Measurements from ENCODE around the gene CYP24A1. TPM values are rescaled to one million over a fixed set of nuclear protein-coding genes. Genes with fewer than 3 reads are reported as not detected.

Gene CYP24A1
- total RNA-seq, 1 donor from 2014 or later, result 5.9 TPM

DNA sequence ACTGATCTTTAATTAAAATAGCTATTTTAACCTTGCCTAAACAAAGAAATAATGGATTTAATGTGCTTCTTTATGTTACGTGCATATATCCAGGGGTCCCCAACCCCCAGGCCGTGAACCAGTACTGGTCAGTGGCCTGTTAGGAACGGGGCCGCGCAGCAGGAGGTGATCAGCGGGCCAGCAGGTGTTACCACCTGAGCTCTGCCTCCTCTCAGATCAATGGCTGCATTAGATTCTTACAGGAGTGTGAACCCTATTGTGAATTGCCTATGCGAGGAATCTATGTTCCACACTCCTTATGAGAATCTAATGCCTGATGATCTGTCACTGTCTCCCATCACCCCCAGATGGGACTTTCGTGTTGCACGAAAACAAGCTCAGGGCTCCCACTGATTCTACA, 8.8 kb downstream of the CYP24A1 start:
- Histone ChIP-seq H3K27ac (no peak overlapping the region), H3K36me3 (no peaks in the 10 kb centered on the region), H3K4me1 (no peaks in the 10 kb centered on the region), H3K9me3 (no peaks in the 10 kb centered on the region), H3K4me3 (no peak overlapping the region), H3K27me3 (no peaks in the 10 kb centered on the region)
- intact Hi-C loops (cut with DNase I), result no loop called here
- TF ChIP-seq POLR2AphosphoS5 (IDR thresholded peaks at IDR 0.05; ENCODE audit: insufficient read depth in 1 of 2, low read depth in 1 of 2) (no peak), POLR2A (IDR thresholded peaks at IDR 0.05) (no peak)
- TF ChIP-seq, protein P1, sequence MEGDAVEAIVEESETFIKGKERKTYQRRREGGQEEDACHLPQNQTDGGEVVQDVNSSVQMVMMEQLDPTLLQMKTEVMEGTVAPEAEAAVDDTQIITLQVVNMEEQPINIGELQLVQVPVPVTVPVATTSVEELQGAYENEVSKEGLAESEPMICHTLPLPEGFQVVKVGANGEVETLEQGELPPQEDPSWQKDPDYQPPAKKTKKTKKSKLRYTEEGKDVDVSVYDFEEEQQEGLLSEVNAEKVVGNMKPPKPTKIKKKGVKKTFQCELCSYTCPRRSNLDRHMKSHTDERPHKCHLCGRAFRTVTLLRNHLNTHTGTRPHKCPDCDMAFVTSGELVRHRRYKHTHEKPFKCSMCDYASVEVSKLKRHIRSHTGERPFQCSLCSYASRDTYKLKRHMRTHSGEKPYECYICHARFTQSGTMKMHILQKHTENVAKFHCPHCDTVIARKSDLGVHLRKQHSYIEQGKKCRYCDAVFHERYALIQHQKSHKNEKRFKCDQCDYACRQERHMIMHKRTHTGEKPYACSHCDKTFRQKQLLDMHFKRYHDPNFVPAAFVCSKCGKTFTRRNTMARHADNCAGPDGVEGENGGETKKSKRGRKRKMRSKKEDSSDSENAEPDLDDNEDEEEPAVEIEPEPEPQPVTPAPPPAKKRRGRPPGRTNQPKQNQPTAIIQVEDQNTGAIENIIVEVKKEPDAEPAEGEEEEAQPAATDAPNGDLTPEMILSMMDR (IDR thresholded peaks at IDR 0.05), result no peak
- no peak for DNase-seq (ENCODE audit: extremely low spot score in 2 of 2)

DNA sequence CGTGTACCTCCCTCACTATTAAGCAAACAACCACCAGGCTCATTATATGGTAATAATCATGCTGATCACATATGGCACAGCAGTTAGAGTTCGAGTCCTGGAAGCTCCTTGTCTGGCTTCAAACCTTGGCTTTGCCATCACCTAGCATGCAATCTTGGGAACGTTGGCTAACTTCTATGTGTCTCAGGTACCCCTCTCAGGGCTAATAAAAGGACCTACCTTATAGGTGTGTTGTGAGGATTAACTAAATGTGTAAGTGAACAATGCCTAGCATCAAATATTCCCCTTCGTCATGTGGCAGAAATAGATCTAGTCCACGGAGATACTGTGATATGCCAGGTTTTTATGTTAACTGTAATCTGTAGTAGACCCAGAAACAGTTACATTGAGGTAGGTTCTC, 10.4 kb downstream of the CYP24A1 start:
- H3K9me3 ChIP-seq, result no peaks in the 10 kb centered on the region
- intact Hi-C loops (cut with DNase I), result no loop called here
- H3K27me3 ChIP-seq, result no peaks in the 10 kb centered on the region
- DNase-seq (ENCODE audit: extremely low spot score in 2 of 2), result no peak
- H3K27ac ChIP-seq, result no peak overlapping the region
- H3K4me3 ChIP-seq, result no peak overlapping the region
- H3K36me3 ChIP-seq, result no peaks in the 10 kb centered on the region
- no peaks in the 10 kb centered on the region for H3K4me1 ChIP-seq
- TF ChIP-seq POLR2AphosphoS5 (IDR thresholded peaks at IDR 0.05; ENCODE audit: insufficient read depth in 1 of 2, low read depth in 1 of 2), result no peak
- TF ChIP-seq POLR2A (IDR thresholded peaks at IDR 0.05), result no peak
- TF ChIP-seq, protein P1 (IDR thresholded peaks at IDR 0.05), result no peak

DNA sequence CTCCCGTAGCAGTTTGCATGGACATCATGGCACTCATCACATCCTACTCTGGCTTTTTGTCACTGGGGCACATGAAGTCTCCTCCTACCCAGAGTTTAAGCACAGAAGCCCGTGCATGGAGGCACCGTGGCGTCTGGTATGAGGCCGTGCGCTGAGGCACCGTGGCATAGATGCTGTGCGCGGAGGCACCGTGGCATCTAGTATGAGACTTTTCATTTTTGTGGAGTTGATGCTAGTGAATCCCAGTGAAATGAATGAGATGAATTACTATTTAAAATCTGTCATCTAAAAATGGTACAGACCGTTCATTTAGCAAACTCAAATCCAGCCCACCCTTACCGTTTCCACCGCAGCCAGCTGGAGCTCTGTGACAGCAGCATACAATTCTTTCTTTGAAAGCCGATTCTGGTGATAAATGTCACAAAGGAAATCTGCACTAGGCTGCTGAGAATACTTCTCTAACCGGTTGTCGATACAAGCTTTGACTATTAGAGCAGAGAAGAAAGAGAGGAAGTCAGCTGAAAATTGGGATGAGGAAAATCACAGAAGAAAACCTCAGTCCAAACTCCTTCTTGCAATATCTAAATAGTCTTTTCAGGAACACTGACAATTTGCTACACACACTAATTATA, 11.3 kb downstream of the CYP24A1 start:
- no peak for DNase-seq (ENCODE audit: extremely low spot score in 2 of 2)
- H3K4me1 ChIP-seq, result no peaks in the 10 kb centered on the region
- no peak overlapping the region for H3K4me3 ChIP-seq
- H3K9me3 ChIP-seq, result no peaks in the 10 kb centered on the region
- TF ChIP-seq, protein P1 (IDR thresholded peaks at IDR 0.05), result no peak
- TF ChIP-seq POLR2AphosphoS5 (IDR thresholded peaks at IDR 0.05; ENCODE audit: insufficient read depth in 1 of 2, low read depth in 1 of 2), result no peak
- no peak for TF ChIP-seq POLR2A (IDR thresholded peaks at IDR 0.05)
- H3K36me3 ChIP-seq, result no peaks in the 10 kb centered on the region
- intact Hi-C loops (cut with DNase I), result no loop called here
- no peak overlapping the region for H3K27ac ChIP-seq
- no peaks in the 10 kb centered on the region for H3K27me3 ChIP-seq

DNA sequence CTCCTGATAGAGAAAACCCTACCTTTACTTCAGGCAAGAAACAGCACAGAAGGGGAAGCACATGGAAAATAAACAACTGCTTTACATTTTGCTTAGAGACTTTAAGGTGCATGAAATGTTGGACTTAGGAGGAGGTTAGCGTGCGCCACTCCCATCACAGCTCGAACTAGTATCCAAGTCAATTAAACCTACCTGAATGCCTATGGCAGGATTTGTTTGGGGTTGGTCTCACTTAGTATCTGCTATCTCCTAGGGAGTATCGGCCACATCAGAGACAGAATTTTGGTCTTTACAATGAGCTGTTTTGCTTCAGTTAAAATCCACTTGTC, 12.0 kb downstream of the CYP24A1 start:
- no peak overlapping the region for H3K4me3 ChIP-seq
- intact Hi-C loops (cut with DNase I), result no loop called here
- H3K27ac ChIP-seq, result no peak overlapping the region
- H3K4me1 ChIP-seq, result no peaks in the 10 kb centered on the region
- DNase-seq (ENCODE audit: extremely low spot score in 2 of 2), result no peak
- no peaks in the 10 kb centered on the region for H3K27me3 ChIP-seq
- no peaks in the 10 kb centered on the region for H3K9me3 ChIP-seq
- H3K36me3 ChIP-seq, result no peaks in the 10 kb centered on the region
- TF ChIP-seq POLR2A (IDR thresholded peaks at IDR 0.05) (no peak), POLR2AphosphoS5 (IDR thresholded peaks at IDR 0.05; ENCODE audit: insufficient read depth in 1 of 2, low read depth in 1 of 2) (no peak)
- TF ChIP-seq, protein P1 (IDR thresholded peaks at IDR 0.05), result no peak

DNA sequence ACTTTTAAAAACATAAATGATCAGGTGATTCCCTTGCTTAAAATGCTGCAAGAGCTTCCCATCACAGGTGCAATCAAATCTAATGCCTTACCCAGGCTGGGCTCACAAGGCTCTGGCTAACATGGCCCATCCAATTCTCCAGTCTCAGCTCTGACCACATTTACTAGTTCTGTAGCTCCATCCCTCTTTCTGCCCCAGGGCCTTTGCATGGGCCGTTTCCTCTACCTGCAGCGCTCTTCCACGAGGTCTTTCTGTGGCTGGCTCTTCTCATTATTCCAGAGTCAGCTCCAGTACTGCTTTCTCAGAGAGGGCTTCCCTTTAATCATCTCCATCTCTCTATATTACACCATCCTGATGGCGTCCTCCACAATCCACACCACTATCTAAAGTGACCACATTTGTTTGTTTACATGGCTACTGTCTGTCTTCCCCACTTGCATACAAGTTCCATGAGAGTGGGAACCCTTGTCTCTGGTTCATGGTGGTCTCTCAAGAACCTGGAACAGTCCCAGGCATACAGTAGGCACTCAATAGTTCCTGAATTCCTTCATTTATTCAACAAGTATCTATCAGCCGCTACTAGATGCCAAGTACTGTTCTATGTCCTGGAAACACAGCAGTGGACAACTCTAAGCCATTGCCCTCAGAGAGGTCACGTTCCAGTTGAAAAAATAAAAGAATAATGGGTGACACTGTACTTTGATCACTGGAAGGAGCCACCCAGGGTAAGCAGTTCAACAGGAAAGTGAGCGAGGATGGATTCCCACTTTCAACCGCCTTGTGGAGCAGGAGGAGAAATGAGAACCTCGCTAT, 12.6 kb downstream of the CYP24A1 start:
- DNase-seq (ENCODE audit: extremely low spot score in 2 of 2), result no peak
- H3K27me3 ChIP-seq, result no peaks in the 10 kb centered on the region
- no peaks in the 10 kb centered on the region for H3K4me1 ChIP-seq
- TF ChIP-seq, protein P1 (IDR thresholded peaks at IDR 0.05), result no peak
- TF ChIP-seq POLR2AphosphoS5 (IDR thresholded peaks at IDR 0.05; ENCODE audit: insufficient read depth in 1 of 2, low read depth in 1 of 2) (no peak), POLR2A (IDR thresholded peaks at IDR 0.05) (no peak)
- H3K4me3 ChIP-seq, result no peak overlapping the region
- no peaks in the 10 kb centered on the region for H3K9me3 ChIP-seq
- no peak overlapping the region for H3K27ac ChIP-seq
- intact Hi-C loops (cut with DNase I), result no loop called here
- H3K36me3 ChIP-seq, result no peaks in the 10 kb centered on the region
